GM23338 (cell line): ENCODE results near the gene SH3GL3.

Experiments
- CREB1 ChIP-seq: fragments of 250-450 bp; sonication (Bioruptor Pico); IDR thresholded peaks from 2 replicates; pipeline ENCODE4 v1.5.0; 2020; ENCODE audit warnings: low read depth, mild to moderate bottlenecking, moderate library complexity
- CTCF ChIP-seq, 2 experiments: fragments of 200-600 bp in 1 of 2; sonication (generic) in 1 of 2; conservative IDR thresholded peaks; 2 replicates each; pipeline versions ENCODE4 v1.5.1 to v1.6.1; 2016 to 2017; ENCODE audit warnings: antibody characterized with exemption in 2 of 2, low read depth in 2 of 2, mild to moderate bottlenecking in 2 of 2, moderate library complexity in 1 of 2
- ETS1 ChIP-seq: IDR thresholded peaks from 2 replicates; pipeline ENCODE4 v1.6.1; 2016; ENCODE audit warnings: antibody characterized with exemption
- EZH2 ChIP-seq: fragments of 200-600 bp; sonication (generic); IDR thresholded peaks from one replicate; pipeline ENCODE4 v1.8.0; 2017; ENCODE audit warnings: antibody characterized with exemption, mild to moderate bottlenecking, low read depth; ENCODE audit not compliant: unreplicated experiment
- EZH2phosphoT487 ChIP-seq: fragments of 200-600 bp; sonication (generic); IDR thresholded peaks from one replicate; pipeline ENCODE4 v1.8.1; 2018; ENCODE audit warnings: antibody characterized with exemption; ENCODE audit not compliant: unreplicated experiment
- POLR2AphosphoS5 ChIP-seq: IDR thresholded peaks from 2 replicates; pipeline ENCODE4 v1.6.1; 2016; ENCODE audit warnings: antibody characterized with exemption, low read depth
- REST ChIP-seq: IDR thresholded peaks from one replicate; pipeline ENCODE4 v1.6.1; 2018; ENCODE audit warnings: antibody characterized with exemption; ENCODE audit not compliant: unreplicated experiment
- ZNF114 ChIP-seq: fragments of 250-450 bp; sonication (Bioruptor Pico); IDR thresholded peaks from 2 replicates; pipeline ENCODE4 v1.5.0; 2020; ENCODE audit warnings: mild to moderate bottlenecking, moderate library complexity

GRCh38 chr15:83410532-83410931 lies 36.6 kb upstream of the SH3GL3 start:
- TF ChIP-seq EZH2, result no peak
- no peak for TF ChIP-seq POLR2AphosphoS5
- TF ChIP-seq CTCF (conservative IDR thresholded peaks at IDR 0.05; ENCODE audit: low read depth in 2 of 2), result no peak
- no peak for TF ChIP-seq REST
- no peak for TF ChIP-seq EZH2phosphoT487
- TF ChIP-seq CREB1 (CRISPR knock-in tag), result no peak
- no peak for TF ChIP-seq ETS1
- no peak for TF ChIP-seq ZNF114 (CRISPR knock-in tag)
